OCI-LY7 (cell line): ENCODE measurements around the gene TMEM181. TPM values are rescaled to one million over a fixed set of nuclear protein-coding genes. Genes with fewer than 3 reads are reported as not detected.

ENCODE experiments used
- BruUV-seq: library from RNA; stranded (reverse); fragments of 400-500 nt; replicated peaks from 2 replicates; lab custom pipeline; 2021; lab: Mats Ljungman, UMichigan
- CTCF ChIA-PET: fragments of 300-600 bp; sonication (Branson Sonifier 250); formaldehyde crosslinking; loops from one replicate; lab custom pipeline; 2022; ENCODE audit warnings: antibody characterized with exemption; ENCODE audit not compliant: unreplicated experiment; lab: Charles Lee
- POLR2A ChIA-PET: fragments of 300-600 bp; sonication (Branson Sonifier 250); formaldehyde crosslinking; loops from one replicate; lab custom pipeline; 2022; ENCODE audit warnings: antibody characterized with exemption; lab: Charles Lee
- DNase-seq: peaks from one replicate; pipeline ENCODE4 v3.0.0-alpha.2; 2015; ENCODE audit warnings: low spot score
- H2AFZ ChIP-seq: fragments of 200-600 bp; sonication (generic), shearing (Covaris generic); 2 replicates; pipeline ENCODE4 v1.6.1; 2014; ENCODE audit warnings: mild to moderate bottlenecking, antibody characterized with exemption, low read length, moderate library complexity
- H3K27ac ChIP-seq: fragments of 200-600 bp; sonication (generic); 2 replicates; pipeline ENCODE4 v1.5.1; 2014; ENCODE audit warnings: mixed run types, low read depth, mild to moderate bottlenecking, moderate library complexity, low read length, inconsistent platforms; ENCODE audit not compliant: poor library complexity, severe bottlenecking
- H3K36me3 ChIP-seq: fragments of 200-600 bp; sonication (generic); 2 replicates; pipeline ENCODE4 v1.6.1; 2014; ENCODE audit warnings: mild to moderate bottlenecking, antibody characterized with exemption, low read length, moderate library complexity, mixed read lengths; ENCODE audit not compliant: insufficient read depth
- H3K4me1 ChIP-seq: fragments of 200-600 bp; sonication (generic); 2 replicates; pipeline ENCODE4 v1.5.1; 2014; ENCODE audit warnings: mild to moderate bottlenecking, low read length; ENCODE audit not compliant: insufficient read depth, poor library complexity, severe bottlenecking
- H3K4me2 ChIP-seq: fragments of 200-600 bp; sonication (generic); 2 replicates; pipeline ENCODE4 v1.6.1; 2014; ENCODE audit warnings: mild to moderate bottlenecking, low read length
- H3K4me3 ChIP-seq: fragments of 200-600 bp; sonication (generic); 2 replicates; pipeline ENCODE4 v1.5.1; 2014; ENCODE audit warnings: mild to moderate bottlenecking, low read depth, low read length; ENCODE audit not compliant: poor library complexity, severe bottlenecking
- H3K79me2 ChIP-seq: fragments of 200-600 bp; sonication (generic); 2 replicates; pipeline ENCODE4 v1.6.1; 2016; ENCODE audit warnings: low read depth, mild to moderate bottlenecking, low read length, moderate library complexity, mixed read lengths; ENCODE audit not compliant: insufficient read depth
- H3K9me2 ChIP-seq: fragments of 200-600 bp; sonication (generic); 2 replicates; pipeline ENCODE4 v1.6.1; 2016; ENCODE audit warnings: mild to moderate bottlenecking, low read length, mixed read lengths; ENCODE audit not compliant: insufficient read depth
- H3K9me3 ChIP-seq: fragments of 200-600 bp; sonication (generic); 2 replicates; pipeline ENCODE4 v1.6.1; 2014; ENCODE audit warnings: mild to moderate bottlenecking, mixed run types, low read length, mixed read lengths
- H4K20me1 ChIP-seq: fragments of 200-600 bp; sonication (generic); 2 replicates; pipeline ENCODE4 v1.6.1; 2014; ENCODE audit warnings: mild to moderate bottlenecking, antibody characterized with exemption, low read length, moderate library complexity, mixed read lengths; ENCODE audit not compliant: insufficient read depth
- CTCF ChIP-seq: fragments of 200-600 bp; sonication (generic); conservative IDR thresholded peaks from 2 replicates; pipeline ENCODE4 v1.5.1; 2014; ENCODE audit warnings: mild to moderate bottlenecking, antibody characterized with exemption, low read length, moderate library complexity, mixed read lengths
- EZH2phosphoT487 ChIP-seq: fragments of 200-600 bp; sonication (generic); IDR thresholded peaks from 2 replicates; pipeline ENCODE4 v1.6.1; 2018; ENCODE audit warnings: low read depth, borderline replicate concordance, mild to moderate bottlenecking, mixed run types, antibody characterized with exemption, low read length, moderate library complexity, mixed read lengths
- intact Hi-C: fragments of 100-400 bp; cut with micrococcal nuclease; formaldehyde crosslinking; loops from one replicate; pipeline ENCODE4 v1.10.0; 2022; ENCODE audit not compliant: unreplicated experiment
- total RNA-seq, 2 experiments: library from RNA; depleted of rRNA in 1 of 2; stranded (reverse); fragments of >200 nt in 1 of 2; shearing (Covaris generic) in 1 of 2; gene quantifications; 2 replicates each; pipeline ENCODE4 v1.2.3, GENCODE V29; 2014 to 2022

The TMEM181 gene
- total RNA-seq, 2 experiments from 2014 or later: 8.0 to 12.5 TPM

- Histone ChIP-seq H3K4me1 (peaks cover 16% of the 10 kb centered on the region), H3K27ac (peak overlapping the region; percentile 51), H2AFZ (peak overlapping the region; percentile 99; the same call in 1 of the 2 replicates), H3K4me3 (peak overlapping the region; percentile 91), H3K9me2 (no peaks in the 10 kb centered on the region), H3K4me2 (peak overlapping the region; percentile 90), H4K20me1 (no peaks in the 10 kb centered on the region; the same call in 1 of the 2 replicates), H3K9me3 (no peaks in the 10 kb centered on the region), H3K79me2 (peaks cover 10% of the 10 kb centered on the region; the same call in 1 of the 2 replicates), H3K36me3 (no peaks in the 10 kb centered on the region)
- ChIA-PET CTCF (no interaction called here), POLR2A (no interaction called here)
- TSS peak; percentile 47 for BruUV-seq
- TF ChIP-seq CTCF: no peak
- TF ChIP-seq EZH2phosphoT487: no peak
- intact Hi-C loops: no loop called here
- peak; percentile 16 for DNase-seq
Measured at GRCh38 chr6:158560836-158561320, 987 bp downstream of the TMEM181 start.

GRCh38 chr6:158561321-158561884 lies 1.5 kb downstream of the TMEM181 start:
- peak overlapping the region; percentile 91 for H3K4me3 ChIP-seq

More at GRCh38 chr6:158561321-158561884, 1.5 kb downstream of the TMEM181 start:
- peak; percentile 6 for DNase-seq
- Histone ChIP-seq H3K4me2 (peak overlapping the region; percentile 90), H2AFZ (no peak overlapping the region), H4K20me1 (no peaks in the 10 kb centered on the region; the same call in 1 of the 2 replicates), H3K9me3 (no peaks in the 10 kb centered on the region), H3K79me2 (peaks cover 10% of the 10 kb centered on the region; the same call in 1 of the 2 replicates), H3K36me3 (no peaks in the 10 kb centered on the region), H3K9me2 (no peaks in the 10 kb centered on the region), H3K27ac (no peak overlapping the region), H3K4me1 (peaks cover 16% of the 10 kb centered on the region)
- POLR2A ChIA-PET: no interaction called here
- CTCF ChIA-PET: no interaction called here
- no peak for TF ChIP-seq EZH2phosphoT487
- no peak for TF ChIP-seq CTCF
- intact Hi-C loops: no loop called here
- no TSS peak for BruUV-seq
